NCI-H524 treated with DMSO at 0.1 percent for 48 hours (cell line): ENCODE data around the gene C1orf35.

Source experiments
- DNase-seq: peaks from one replicate; lab custom pipeline; 2025; lab: John Stamatoyannopoulos, UW

The C1orf35 gene

DNA sequence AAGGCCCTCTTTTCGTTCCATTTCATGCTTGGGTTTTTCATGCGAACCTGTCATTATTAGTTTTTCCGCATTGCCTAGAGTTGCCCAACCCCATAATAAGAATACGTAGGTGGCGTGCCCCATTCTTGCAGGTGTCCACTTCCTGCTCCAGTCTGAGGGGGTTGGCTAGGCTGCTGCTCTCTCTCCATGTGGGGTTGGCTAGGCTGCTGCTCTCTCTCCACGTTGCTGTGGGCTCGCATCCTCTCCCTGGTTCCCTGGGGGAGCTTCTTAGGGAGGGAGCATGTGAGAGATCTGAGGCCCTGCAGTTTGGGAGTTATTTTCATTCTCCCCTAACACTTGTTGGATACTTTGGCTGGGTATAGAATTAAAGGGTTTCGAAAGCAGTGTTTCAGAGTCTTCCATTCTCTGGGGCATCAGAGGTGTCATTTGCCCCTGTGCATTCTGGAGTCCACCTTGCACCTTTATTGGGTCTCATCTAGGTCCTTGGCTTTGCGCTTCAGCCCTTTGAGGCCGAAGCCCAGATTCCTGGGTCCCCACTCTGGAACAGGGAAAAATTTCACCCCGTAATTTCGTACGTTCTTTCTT lies 8.6 kb downstream of the C1orf35 start:
- DNase-seq: no peak

DNA sequence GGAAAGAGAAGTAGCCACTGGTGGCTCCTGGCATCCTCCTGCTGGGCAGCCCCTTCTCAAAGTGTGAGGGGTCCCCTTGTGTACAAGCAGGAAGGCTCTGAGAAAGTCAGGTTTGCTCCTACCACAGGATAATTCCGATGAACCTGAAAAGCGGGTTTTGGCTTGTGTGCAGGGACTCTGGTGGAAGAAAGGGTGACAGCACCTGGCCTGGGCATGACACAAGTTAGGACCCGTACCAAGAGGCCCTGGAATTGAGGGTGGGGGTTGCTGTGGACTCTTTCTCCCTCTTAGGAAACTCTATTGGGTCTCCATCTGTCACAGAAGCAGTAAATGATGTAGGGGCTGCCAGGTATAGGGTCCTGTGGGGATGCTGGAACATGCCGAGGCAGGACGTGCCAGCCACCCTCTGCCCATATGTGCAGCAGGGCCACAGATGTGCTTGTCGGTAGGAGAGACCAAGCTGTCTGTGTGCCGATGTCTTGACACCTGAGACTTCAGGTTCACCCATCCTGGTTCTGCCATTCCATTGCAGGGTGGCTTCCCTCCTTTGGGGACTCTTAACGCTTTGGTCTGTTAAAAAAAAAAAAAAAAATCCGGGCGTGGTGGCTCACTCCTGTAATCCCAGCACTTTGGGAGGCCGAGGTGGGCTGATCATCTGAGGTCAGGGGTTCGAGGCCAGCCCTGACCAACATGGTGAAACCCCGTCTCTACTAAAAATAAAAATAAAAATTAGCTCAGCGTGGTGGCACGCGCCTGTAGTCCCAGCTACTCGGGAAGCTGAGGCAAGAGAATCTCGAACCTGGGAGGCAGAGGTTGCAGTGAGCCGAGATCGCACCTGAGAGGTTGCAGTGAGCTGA lies 9.8 kb downstream of the C1orf35 start:
- DNase-seq: no peak

DNA sequence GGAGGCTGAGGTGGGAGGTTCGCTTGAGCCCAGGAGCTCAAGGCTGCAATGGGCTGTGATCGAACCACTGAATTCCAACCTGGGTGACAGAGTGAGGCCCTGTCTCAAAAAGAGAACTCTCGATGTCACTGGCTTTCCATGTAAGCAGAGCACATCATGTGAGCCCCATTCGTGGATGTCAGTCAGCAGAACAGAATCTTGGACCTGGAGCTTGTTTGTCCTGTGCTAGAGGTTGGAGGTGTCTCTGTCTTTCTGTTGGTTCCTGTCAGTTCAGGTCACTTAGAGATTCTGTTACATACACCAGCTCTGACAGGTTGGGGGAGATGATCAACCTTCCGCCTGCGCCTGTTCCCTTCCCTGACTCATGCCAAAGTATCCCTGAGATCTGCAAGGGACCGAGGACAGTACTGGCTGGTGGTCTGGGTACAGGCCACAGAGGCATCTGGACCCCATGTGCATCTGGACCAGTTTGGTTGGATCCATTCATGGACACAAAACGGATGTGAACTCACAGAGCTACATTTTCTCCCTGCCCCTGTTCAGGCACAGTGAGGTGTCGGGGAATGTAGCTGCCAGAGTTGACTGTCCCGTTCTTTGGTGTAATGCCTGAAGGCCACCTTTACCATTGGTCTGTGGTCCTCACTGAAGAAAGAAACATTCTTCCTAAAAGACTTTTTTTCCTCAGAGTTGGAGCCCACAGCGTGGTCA lies 10.6 kb downstream of the C1orf35 start:
- DNase-seq: no peak

GRCh38 chr1:228091084-228091483 lies 12.0 kb downstream of the C1orf35 start:
- no peak for DNase-seq

- DNase-seq: no peak
These were observed 12.5 kb downstream of the C1orf35 start for GRCh38 chr1:228090613-228091081.

DNA sequence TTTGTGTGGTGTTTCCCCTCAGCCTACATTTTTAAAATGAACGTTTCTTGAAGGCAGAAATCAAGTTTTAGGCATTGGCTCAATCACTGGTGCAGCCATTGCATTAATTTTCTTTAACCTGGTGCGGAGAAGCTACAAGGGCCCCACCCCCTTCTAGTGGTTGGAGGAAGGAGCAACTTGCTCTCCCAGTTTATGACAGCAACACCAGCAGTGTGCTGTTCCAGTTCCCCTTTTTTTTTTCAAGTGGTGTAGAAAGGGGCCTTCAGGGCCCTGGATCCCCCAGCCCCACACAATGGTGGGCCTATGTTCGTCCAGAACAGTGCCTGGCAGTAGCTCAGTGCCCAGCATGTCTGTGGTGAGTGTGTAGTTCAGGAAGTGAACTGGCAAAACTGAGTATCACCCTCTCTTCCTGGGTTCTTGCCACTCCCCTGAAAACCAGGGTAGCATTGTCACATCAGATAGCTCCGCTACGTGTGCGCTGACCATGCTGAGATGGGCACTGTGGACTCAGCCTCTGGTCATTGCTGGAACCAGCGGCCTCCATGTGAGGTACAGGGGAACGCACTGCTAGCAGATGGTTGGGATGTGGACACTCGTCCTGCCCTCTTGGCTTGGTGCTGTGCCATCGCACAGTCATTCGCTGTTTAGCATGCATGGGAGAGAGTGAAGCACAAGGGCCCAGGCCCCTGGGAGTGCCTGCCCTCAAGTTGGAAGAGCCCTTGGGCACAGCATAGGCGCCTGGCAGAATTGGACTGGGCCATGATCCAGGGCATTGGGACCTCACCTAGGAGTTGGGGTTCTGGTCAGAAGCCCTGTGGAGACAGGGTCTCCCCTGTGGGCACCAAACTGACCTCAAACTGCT lies 13.4 kb downstream of the C1orf35 start:
- DNase-seq: no peak

- DNase-seq: no peak
These were observed 14.3 kb downstream of the C1orf35 start for GRCh38 chr1:228088586-228089498.

GRCh38 chr1:228087771-228088251 lies 15.3 kb downstream of the C1orf35 start:
- DNase-seq: no peak

DNA sequence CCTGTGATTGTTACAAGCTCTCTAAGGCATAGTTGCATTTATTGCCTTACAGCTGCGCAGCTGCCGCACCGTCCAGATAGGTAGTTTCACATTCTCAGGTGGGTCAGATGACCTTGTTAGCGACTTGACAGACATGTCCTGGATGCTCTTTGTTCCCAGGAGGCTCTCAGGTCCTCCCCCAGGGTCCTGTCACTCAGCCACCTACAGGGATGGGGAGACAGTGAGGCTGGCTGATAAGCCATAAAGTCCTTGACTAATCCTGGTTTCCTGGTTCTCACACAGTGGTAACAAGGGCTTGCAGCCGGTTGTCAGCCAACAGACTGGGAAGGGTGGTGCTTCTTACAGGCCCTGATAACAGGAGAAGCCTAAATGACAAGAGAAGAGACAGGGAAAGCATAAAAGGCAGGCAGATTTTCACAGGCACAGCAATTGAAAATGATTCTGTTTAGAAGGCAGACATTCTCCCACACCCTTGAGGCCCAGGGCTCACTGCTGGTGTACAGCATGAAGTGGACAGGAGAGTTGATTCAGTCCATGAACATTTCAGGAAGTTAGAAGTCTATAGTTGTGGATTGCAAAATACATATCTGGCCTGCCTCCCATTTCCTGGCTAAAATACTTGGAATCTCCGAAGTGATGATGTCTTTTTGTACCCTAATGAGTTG lies 17.7 kb downstream of the C1orf35 start:
- DNase-seq: no peak

DNA sequence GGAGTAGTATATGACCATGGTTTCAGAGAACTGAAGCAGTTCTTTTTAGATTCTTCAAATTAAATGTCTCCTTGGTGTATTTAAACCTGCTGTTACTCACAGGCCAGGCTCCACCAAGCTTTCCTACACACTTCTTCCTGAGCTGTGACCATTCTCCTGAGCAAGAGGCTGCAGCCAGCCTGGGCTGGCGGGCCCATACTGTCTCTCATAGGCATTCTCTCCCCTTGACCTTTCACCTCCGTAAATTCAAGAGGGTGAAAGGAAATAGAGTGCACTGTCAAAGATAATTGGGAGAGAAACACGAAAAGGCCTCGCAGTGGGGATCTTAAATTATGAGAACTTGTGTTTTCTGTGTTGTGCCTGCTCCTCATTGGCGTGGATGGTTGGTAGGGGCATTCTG lies 18.3 kb downstream of the C1orf35 start:
- DNase-seq: no peak

- no peak for DNase-seq
These were observed 18.8 kb downstream of the C1orf35 start for GRCh38 chr1:228084325-228084724.

GRCh38 chr1:228083871-228084278 lies 19.2 kb downstream of the C1orf35 start:
- DNase-seq: no peak

DNA sequence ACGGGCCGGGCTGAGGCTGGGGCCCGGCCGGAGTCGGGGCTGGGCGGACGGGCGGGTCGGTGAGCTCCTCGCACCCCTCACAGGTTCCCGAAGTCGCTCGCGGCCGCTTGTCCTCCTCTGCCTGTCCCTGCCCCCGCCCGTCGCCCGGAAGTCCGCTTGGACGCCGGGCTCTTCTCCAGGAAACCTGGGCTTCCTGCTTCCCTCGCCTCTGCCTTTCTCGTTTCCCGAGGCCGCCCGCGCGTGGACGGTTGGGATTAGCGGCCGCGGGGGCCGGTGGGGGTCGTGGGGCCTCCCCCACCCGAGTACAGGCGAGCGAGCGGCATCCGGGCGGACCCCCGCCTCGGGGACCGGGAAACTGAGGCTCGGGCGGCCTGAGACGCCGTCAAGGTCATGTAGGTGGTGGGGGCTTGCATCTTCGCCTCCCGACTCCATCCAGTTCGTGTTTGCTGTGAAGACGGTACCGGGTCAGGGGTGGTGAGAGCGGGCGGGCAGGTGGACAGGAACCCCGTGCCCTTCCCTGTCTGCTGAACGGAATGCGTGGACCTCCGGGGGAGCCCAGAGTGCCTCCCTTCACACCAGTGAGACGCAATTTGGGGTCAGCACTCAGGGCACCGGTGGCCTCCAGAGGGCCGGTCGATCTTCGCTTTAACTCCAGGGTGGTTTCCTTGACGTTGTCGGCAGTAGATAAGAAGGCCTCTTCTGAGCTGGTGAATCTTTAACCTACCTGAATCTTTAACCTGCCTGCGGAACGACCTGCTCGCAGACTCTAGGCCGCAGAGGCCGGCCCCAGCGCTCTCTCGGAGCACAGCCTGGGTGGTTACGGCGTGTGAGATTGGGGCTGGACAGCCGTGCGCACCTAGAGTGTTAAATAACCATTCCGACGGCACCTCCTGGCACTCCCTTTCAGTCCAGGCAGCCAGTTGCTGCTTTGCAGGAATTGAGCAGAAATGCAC lies 19.9 kb downstream of the C1orf35 start:
- DNase-seq: no peak

DNA sequence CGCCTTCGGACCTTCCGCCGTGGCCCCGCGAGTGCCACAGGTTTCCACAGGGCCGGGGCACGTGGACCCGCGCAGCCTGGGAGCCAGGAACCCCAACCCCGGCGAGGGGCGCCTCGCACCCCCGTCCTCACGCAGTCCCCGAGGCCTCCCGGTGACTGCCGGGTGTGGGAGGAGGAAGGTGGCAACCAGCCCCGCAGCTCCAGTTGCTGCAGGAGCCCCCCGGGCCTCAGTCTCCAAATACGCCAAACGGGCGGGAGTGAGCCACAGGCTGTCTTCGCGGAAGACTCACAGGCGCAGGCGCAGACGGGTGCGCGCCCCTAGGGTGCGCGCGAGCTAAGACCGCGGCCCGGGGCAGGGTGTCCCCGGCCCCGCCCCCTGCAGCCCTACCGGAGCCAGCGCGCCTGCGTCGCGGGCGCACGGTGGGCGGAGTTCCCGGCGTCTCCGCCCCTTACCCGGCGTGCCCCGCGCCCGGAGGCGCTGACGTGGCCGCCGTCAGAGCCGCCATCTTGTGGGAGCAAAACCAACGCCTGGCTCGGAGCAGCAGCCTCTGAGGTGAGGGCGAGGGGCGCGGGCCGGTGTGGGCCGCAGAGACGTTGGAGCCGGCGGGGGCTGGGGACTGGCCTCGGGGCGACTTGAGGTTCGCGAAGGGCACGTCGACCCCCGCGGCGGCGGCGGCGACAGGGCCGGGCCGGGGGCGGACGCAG lies 20.8 kb downstream of the C1orf35 start, which contains the start of gene ARF1:
Gene ARF1 (plus strand): TSS at position 495 of the 704 bp plus-strand sequence. CDS start 14,407 bp downstream, outside the sequence.
- peak; percentile 4 for DNase-seq

- DNase-seq: no peak
These were observed 21.4 kb downstream of the C1orf35 start for GRCh38 chr1:228081578-228082213.

DNA sequence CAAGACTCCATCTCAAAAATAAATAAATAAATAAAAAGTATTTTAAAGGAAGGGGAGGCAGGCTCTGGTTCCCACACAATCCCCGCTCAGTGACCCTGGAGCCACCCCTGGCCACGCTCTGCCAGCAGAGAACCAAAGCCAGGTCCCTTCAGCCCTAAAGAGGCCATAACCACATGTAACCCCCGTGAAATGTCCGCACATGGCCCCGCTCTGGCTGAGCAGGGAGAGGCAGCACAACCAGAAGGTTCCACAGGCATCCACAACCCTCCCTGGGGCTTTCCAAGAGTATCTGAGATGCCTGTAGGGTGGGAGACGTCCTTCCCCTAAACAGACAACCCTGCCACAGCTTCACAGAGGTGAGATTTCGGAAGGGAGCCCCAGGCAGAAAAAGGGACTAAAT lies 22.0 kb downstream of the C1orf35 start:
- DNase-seq: no peak

- no peak for DNase-seq
These were observed 23.4 kb downstream of the C1orf35 start for GRCh38 chr1:228079601-228080263.
